ENCODE results near the gene JTB. TPM values are rescaled to one million over a fixed set of nuclear protein-coding genes. Genes with fewer than 3 reads are reported as not detected.

The JTB gene
- polyA plus RNA-seq, 1 donor from 2014 or later = 257 TPM

- peaks cover 11% of the 10 kb centered on the region for H3K79me2 ChIP-seq (replicated peaks; ENCODE audit: insufficient read depth, low read length)
- H3K9ac ChIP-seq (ENCODE audit: low read length) = peak overlapping the region; percentile 88
- peak overlapping the region; percentile 91 for H3K27ac ChIP-seq (ENCODE audit: low read length)
- no peaks in the 10 kb centered on the region for H3K36me3 ChIP-seq (ENCODE audit: insufficient read depth, low read length)
- TF ChIP-seq RAD21 (conservative IDR thresholded peaks at IDR 0.05) (no peak), EP300 (conservative IDR thresholded peaks at IDR 0.05; ENCODE audit: poor library complexity, severe bottlenecking) (no peak), SMC3 (conservative IDR thresholded peaks at IDR 0.05; ENCODE audit: poor library complexity) (no peak), MXI1 (conservative IDR thresholded peaks at IDR 0.05; ENCODE audit: poor library complexity, severe bottlenecking) (no peak), TAF1 (IDR thresholded peaks at IDR 0.05; ENCODE audit: low read depth) (no peak), POLR2AphosphoS5 (IDR thresholded peaks at IDR 0.05) (no peak), REST (IDR thresholded peaks at IDR 0.05; ENCODE audit: borderline replicate concordance) (no peak), EZH2 (IDR thresholded peaks at IDR 0.05; ENCODE audit: borderline replicate concordance, insufficient read depth, low read length, poor library complexity, severe bottlenecking) (no peak), CTCF (IDR thresholded peaks at IDR 0.05; ENCODE audit: poor library complexity, severe bottlenecking) (no peak)
- H3K4me2 ChIP-seq (ENCODE audit: low read length) = peak overlapping the region; percentile 59
- H3F3A ChIP-seq (ENCODE audit: insufficient read depth, low read length, poor library complexity, severe bottlenecking) = no peaks in the 10 kb centered on the region
- peak overlapping the region; percentile 100 for H3K4me3 ChIP-seq (ENCODE audit: low read length)
- H3K9me2 ChIP-seq (ENCODE audit: insufficient read depth, low read length) = no peaks in the 10 kb centered on the region
- H3K9me3 ChIP-seq (ENCODE audit: low read length) = no peaks in the 10 kb centered on the region
- H2AFZ ChIP-seq (ENCODE audit: low read depth, low read length) = peak overlapping the region; percentile 61
- H3K27me3 ChIP-seq (ENCODE audit: insufficient read depth, low read depth, low read length) = no peaks in the 10 kb centered on the region
- no peaks in the 10 kb centered on the region for H4K20me1 ChIP-seq (ENCODE audit: insufficient read depth)
These were observed 918 bp upstream of the JTB start for GRCh38 chr1:153978274-153978909.

DNA sequence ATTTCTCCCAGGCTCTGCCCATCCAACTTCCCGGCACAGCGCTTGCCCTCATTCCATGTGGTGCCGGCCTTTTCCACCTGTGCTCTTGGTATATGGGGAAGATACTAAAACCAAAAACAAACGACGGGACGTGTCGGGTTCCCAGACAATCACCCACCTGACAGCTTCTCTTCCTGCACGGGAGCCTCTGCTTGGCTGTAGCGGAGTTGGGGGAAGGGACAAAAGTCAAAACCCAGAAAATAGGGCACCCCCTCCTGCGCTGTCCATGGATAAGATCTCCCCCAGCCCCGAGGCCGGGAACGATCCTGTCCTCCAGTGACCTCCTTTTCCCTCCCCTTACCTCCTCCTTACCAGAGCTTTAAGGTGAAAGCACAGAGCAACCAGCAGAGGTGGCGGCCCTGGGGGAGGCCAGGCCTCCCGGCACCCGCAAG, 640 bp downstream of the JTB start:
- Histone ChIP-seq H3K9me3 (ENCODE audit: low read length) (no peaks in the 10 kb centered on the region), H3K27me3 (ENCODE audit: insufficient read depth, low read depth, low read length) (no peaks in the 10 kb centered on the region), H3K9me2 (ENCODE audit: insufficient read depth, low read length) (no peaks in the 10 kb centered on the region), H3K79me2 (replicated peaks; ENCODE audit: insufficient read depth, low read length) (peaks cover 11% of the 10 kb centered on the region), H3F3A (ENCODE audit: insufficient read depth, low read length, poor library complexity, severe bottlenecking) (no peaks in the 10 kb centered on the region), H3K4me2 (ENCODE audit: low read length) (peak overlapping the region; percentile 83), H2AFZ (ENCODE audit: low read depth, low read length) (peak overlapping the region; percentile 61), H3K36me3 (ENCODE audit: insufficient read depth, low read length) (no peaks in the 10 kb centered on the region), H4K20me1 (ENCODE audit: insufficient read depth) (no peaks in the 10 kb centered on the region), H3K9ac (ENCODE audit: low read length) (peak overlapping the region; percentile 88), H3K27ac (ENCODE audit: low read length) (peak overlapping the region; percentile 91), H3K4me3 (ENCODE audit: low read length) (peak overlapping the region; percentile 100)
- peak; percentile 6 for TF ChIP-seq TAF1 (IDR thresholded peaks at IDR 0.05; ENCODE audit: low read depth)
- no peak for TF ChIP-seq POLR2AphosphoS5 (IDR thresholded peaks at IDR 0.05)

Measured in neural cell (in vitro differentiated cells).